H7 (cell line): Measurements from ENCODE around the gene CD300LF. TPM values are rescaled to one million over a fixed set of nuclear protein-coding genes. Genes with fewer than 3 reads are reported as not detected.

Experiments
- DNase-seq: peaks from one replicate; pipeline ENCODE4 v3.0.0; 2012
- H3K27me3 ChIP-seq: 2 replicates; pipeline ENCODE4 v1.6.0; 2011; ENCODE audit warnings: mild to moderate bottlenecking, low read length; ENCODE audit not compliant: control insufficient read depth, insufficient read depth
- H3K36me3 ChIP-seq: replicated peaks from 2 replicates; pipeline ENCODE4 v1.5.1; 2011; ENCODE audit warnings: low read length; ENCODE audit not compliant: control insufficient read depth, insufficient read depth
- H3K4me3 ChIP-seq: 2 replicates; pipeline ENCODE4 v1.5.1; 2011; ENCODE audit warnings: low read depth, mild to moderate bottlenecking, control low read depth, low read length, moderate library complexity; ENCODE audit not compliant: insufficient read depth
- total RNA-seq: library from RNA; depleted of rRNA; stranded (reverse); fragments of >200 nt; shearing (Covaris generic); gene quantifications from 2 replicates; pipeline ENCODE4 v1.2.3, GENCODE V29; 2014; rRNA removed

Gene CD300LF
- not detected in 2 replicates for total RNA-seq

- no peaks in the 10 kb centered on the region for H3K27me3 ChIP-seq
- DNase-seq: no peak
- H3K36me3 ChIP-seq: no peaks in the 10 kb centered on the region
- H3K4me3 ChIP-seq: no peak within 1 kb of the TSS
These were observed at the start of gene CD300LF for GRCh38 chr17:74712756-74713155. Gene CD300LF, minus strand, starts transcription at chr17:74712923. Its CDS starts 57 bp downstream, at chr17:74712866.

DNA sequence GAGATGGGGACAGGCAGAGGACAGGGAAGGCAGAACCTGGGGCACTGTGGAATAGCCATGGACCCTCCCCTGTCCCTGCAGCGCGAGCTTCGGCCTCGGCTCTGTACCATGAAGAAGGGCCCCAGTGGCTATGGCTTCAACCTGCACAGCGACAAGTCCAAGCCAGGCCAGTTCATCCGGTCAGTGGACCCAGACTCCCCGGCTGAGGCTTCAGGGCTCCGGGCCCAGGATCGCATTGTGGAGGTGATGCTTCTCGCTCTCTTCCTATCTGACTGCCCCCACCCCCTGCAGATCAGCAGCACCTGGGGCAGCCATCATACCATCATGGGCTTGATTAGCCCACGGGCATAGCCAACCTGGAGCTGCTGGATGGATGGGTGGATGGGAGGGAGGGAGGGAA, 49.2 kb upstream of the CD300LF start:
- Histone ChIP-seq H3K4me3 (no peak overlapping the region), H3K27me3 (no peaks in the 10 kb centered on the region), H3K36me3 (no peaks in the 10 kb centered on the region; the same call in none of the 2 replicates)
- DNase-seq: no peak

GRCh38 chr17:74761419-74761818, 48.7 kb upstream of the CD300LF start:
- H3K36me3 ChIP-seq: no peaks in the 10 kb centered on the region; the same call in none of the 2 replicates
- DNase-seq: no peak
- no peaks in the 10 kb centered on the region for H3K27me3 ChIP-seq
- no peak overlapping the region for H3K4me3 ChIP-seq

- DNase-seq: peak; percentile 84
- Histone ChIP-seq H3K36me3 (no peaks in the 10 kb centered on the region; the same call in 1 of the 2 replicates), H3K4me3 (no peak overlapping the region), H3K27me3 (no peaks in the 10 kb centered on the region)
These were observed 47.8 kb upstream of the CD300LF start for GRCh38 chr17:74760404-74761105.

DNA sequence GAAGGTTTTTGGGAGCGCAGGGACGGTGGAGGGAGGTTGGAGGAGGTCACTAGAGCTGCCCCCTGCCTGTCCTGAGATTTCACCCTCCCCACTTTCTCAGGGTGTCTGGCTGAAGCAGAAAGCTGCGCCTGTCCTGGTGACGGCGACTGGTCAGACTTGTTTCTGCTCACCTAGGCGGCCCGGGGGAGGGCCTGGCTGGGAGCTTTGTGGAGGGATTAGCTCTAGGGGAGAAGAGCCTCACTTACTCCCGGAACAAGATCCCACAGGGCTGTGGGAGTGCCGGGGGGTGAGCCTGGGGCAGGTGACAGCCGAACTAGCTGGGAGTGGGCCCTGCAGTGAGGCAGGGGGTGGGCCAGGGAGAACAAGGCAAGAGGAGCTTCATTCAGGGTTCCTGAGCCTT, 47.2 kb upstream of the CD300LF start:
- no peak overlapping the region for H3K4me3 ChIP-seq

GRCh38 chr17:74759243-74759801, 46.6 kb upstream of the CD300LF start:
- H3K27me3 ChIP-seq: no peaks in the 10 kb centered on the region
- H3K4me3 ChIP-seq: no peak overlapping the region
- peak; percentile 64 for DNase-seq
- H3K36me3 ChIP-seq: no peaks in the 10 kb centered on the region; the same call in 1 of the 2 replicates

More for the DNA sequence above, 47.2 kb upstream of the CD300LF start:
- DNase-seq: peak; percentile 89
- H3K36me3 ChIP-seq: no peaks in the 10 kb centered on the region; the same call in 1 of the 2 replicates
- no peaks in the 10 kb centered on the region for H3K27me3 ChIP-seq

DNA sequence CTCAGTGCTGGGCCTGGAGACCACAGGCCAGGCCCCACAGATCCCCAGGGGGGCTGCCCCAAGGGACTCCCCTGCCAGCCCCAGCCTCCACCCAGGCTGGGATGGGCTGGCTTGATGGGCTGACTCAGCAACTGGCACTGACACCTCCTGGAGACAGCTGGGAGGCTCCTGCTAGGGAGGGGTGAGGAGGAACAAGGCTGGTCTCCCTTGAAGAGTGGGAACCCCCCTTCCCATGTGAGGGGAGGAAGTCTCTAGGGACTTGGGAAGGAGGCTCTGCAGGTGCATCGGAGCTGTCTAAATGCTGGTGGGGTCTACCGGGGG, 46.1 kb upstream of the CD300LF start:
- DNase-seq: peak; percentile 71
- no peak overlapping the region for H3K4me3 ChIP-seq
- no peaks in the 10 kb centered on the region for H3K27me3 ChIP-seq
- H3K36me3 ChIP-seq: no peaks in the 10 kb centered on the region; the same call in 1 of the 2 replicates

- Histone ChIP-seq H3K27me3 (no peaks in the 10 kb centered on the region), H3K4me3 (no peak overlapping the region), H3K36me3 (no peaks in the 10 kb centered on the region; the same call in 1 of the 2 replicates)
- DNase-seq: peak; percentile 67
These were observed 45.5 kb upstream of the CD300LF start for GRCh38 chr17:74757931-74758847.

DNA sequence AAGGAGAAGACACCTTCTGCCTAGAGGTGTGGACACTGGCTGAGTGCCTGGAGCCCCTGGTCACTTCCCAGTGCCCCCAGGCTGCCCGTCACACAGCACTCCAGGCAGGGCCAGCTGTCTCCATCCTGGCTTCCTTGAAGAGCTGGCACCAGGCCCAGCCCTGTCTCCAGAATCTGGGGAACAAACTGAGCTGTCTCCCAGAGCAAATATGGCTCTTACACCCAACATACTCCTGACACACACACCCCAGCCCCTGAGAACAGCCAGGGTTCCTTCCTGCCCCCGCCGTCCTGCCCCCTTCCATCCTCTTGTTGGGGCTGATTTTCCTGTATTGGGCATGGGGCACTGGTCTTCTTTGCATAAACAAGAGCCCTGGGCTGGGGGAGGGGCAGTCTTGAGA, 44.8 kb upstream of the CD300LF start:
- Histone ChIP-seq H3K27me3 (no peaks in the 10 kb centered on the region), H3K4me3 (no peak overlapping the region), H3K36me3 (no peaks in the 10 kb centered on the region; the same call in 1 of the 2 replicates)
- DNase-seq: no peak

GRCh38 chr17:74756891-74757290, 44.2 kb upstream of the CD300LF start:
- Histone ChIP-seq H3K27me3 (no peaks in the 10 kb centered on the region), H3K4me3 (no peak overlapping the region), H3K36me3 (no peaks in the 10 kb centered on the region; the same call in 1 of the 2 replicates)
- DNase-seq: no peak

DNA sequence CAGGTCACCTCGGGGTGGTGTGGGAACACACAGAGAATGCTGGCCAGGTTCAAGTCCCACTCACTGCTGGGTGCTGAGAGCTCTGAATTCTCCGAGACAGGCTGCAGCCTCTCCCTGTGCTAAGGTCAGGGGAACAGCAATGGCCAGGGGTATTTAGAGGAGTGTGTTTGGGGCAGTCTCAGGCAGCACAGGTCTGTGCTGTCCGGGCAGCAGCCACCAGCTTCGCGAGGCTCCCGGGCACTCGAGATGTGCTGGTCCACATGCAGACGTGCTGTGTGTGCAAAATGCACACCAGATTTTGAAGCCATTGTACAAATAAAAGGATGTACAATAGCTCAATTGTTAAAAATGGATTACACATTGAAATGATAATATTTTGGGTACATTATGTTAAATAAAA, 42.8 kb upstream of the CD300LF start:
- no peak overlapping the region for H3K4me3 ChIP-seq
- DNase-seq: no peak
- no peaks in the 10 kb centered on the region for H3K27me3 ChIP-seq
- peaks cover 2% of the 10 kb centered on the region for H3K36me3 ChIP-seq

DNA sequence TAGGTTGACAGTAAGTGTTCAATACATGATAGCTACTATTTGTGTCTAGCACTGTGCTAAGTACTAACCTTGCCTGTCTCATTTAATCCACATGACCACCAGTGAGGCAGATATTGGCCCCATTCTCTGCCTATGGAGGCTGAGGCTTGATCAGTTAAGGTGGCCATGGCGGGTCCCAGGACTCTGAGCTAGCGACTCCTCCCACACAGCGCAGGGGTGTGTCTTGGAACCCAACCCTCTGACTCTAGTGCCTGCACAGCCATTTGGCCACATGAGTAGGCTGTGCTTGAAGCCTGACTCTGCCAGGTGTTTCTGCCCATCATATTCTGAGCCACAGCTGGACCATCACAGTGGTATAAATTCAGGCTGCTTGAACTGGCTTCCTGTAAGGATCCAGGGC, 42.1 kb upstream of the CD300LF start:
- H3K4me3 ChIP-seq: no peak overlapping the region
- DNase-seq: no peak
- H3K36me3 ChIP-seq: peaks cover 3% of the 10 kb centered on the region
- peaks cover 4% of the 10 kb centered on the region for H3K27me3 ChIP-seq

- Histone ChIP-seq H3K4me3 (no peak overlapping the region), H3K27me3 (peaks cover 11% of the 10 kb centered on the region), H3K36me3 (peaks cover 3% of the 10 kb centered on the region)
- no peak for DNase-seq
These were observed 40.2 kb upstream of the CD300LF start for GRCh38 chr17:74752822-74753401.

GRCh38 chr17:74752415-74752814, 39.7 kb upstream of the CD300LF start:
- DNase-seq: no peak
- H3K4me3 ChIP-seq: no peak overlapping the region
- H3K27me3 ChIP-seq: peaks cover 11% of the 10 kb centered on the region
- H3K36me3 ChIP-seq: peaks cover 3% of the 10 kb centered on the region
